GM18873 (cell line): Measurements from ENCODE around the gene TBC1D7.
"Not testable (repeated sequence)": the region's sequence is repeated elsewhere in the genome, so short reads cannot be mapped to it uniquely, and the experiment has no call there.

Source experiments
- ATAC-seq: cut with Tn5 transposase; IDR thresholded peaks from one replicate; pipeline ENCODE4 v1.9.1; 2021; ENCODE audit warnings: mild to moderate bottlenecking, moderate library complexity, moderate number of reproducible peaks; ENCODE audit not compliant: unreplicated experiment, low FRiP score

Gene TBC1D7

GRCh38 chr6:13326031-13326586 is 2.2 kb downstream of the TBC1D7 start:
- ATAC-seq: not testable (repeated sequence)

GRCh38 chr6:13319891-13320564 is 8.3 kb downstream of the TBC1D7 start:
- no peak for ATAC-seq

- ATAC-seq: no peak
Measured at GRCh38 chr6:13318821-13319220, 9.5 kb downstream of the TBC1D7 start.

GRCh38 chr6:13315896-13316295 is 12.4 kb downstream of the TBC1D7 start:
- no peak for ATAC-seq

- ATAC-seq: no peak
Measured at GRCh38 chr6:13314806-13315205, 13.5 kb downstream of the TBC1D7 start.

GRCh38 chr6:13311155-13311554 is 17.2 kb downstream of the TBC1D7 start:
- no peak for ATAC-seq

GRCh38 chr6:13308332-13308731 is 20.0 kb downstream of the TBC1D7 start:
- no peak for ATAC-seq

- no peak for ATAC-seq
Measured at GRCh38 chr6:13307508-13307995, 20.8 kb downstream of the TBC1D7 start.

- ATAC-seq: no peak
Measured at GRCh38 chr6:13305791-13306190, 22.5 kb downstream of the TBC1D7 start.

GRCh38 chr6:13305288-13305687 is 23.0 kb downstream of the TBC1D7 start:
- no peak for ATAC-seq

- no peak for ATAC-seq
Measured at GRCh38 chr6:13304580-13305260, 23.6 kb downstream of the TBC1D7 start.

GRCh38 chr6:13304101-13304500 is 24.2 kb downstream of the TBC1D7 start:
- no peak for ATAC-seq

- no peak for ATAC-seq
Measured at GRCh38 chr6:13303668-13304017, 24.7 kb downstream of the TBC1D7 start.

GRCh38 chr6:13302751-13303667 is 25.3 kb downstream of the TBC1D7 start:
- peak; percentile 63 for ATAC-seq

- ATAC-seq: no peak
Measured at GRCh38 chr6:13302291-13302690, 26.0 kb downstream of the TBC1D7 start.

- ATAC-seq: no peak
Measured at GRCh38 chr6:13300643-13301590, 27.4 kb downstream of the TBC1D7 start.

- ATAC-seq: no peak
Measured at GRCh38 chr6:13299918-13300317, 28.4 kb downstream of the TBC1D7 start.

- no peak for ATAC-seq
Measured at GRCh38 chr6:13299403-13299821, 28.9 kb downstream of the TBC1D7 start.

- no peak for ATAC-seq
Measured at GRCh38 chr6:13298446-13298845, 29.9 kb downstream of the TBC1D7 start.

GRCh38 chr6:13297391-13297790 is 30.9 kb downstream of the TBC1D7 start:
- no peak for ATAC-seq
